Measurements from ENCODE around the gene FGGY. TPM values are rescaled to one million over a fixed set of nuclear protein-coding genes. Genes with fewer than 3 reads are reported as not detected.
A peak's percentile ranks its signal among the peaks of the same experiment; 100 is the strongest.

Gene FGGY
- total RNA-seq, 2 donors from 2014 or later, result 14.1 to 14.8 TPM

GRCh38 chr1:59672851-59673572 is 376.1 kb downstream of the FGGY start:
- H3K4me3 Mint-ChIP-seq, result no peak overlapping the region
- no peaks in the 10 kb centered on the region for H3K27me3 ChIP-seq (ENCODE audit: control insufficient read depth, insufficient read depth, low read length, poor library complexity, severe bottlenecking)
- peak; percentile 61 for DNase-seq
- H3K36me3 ChIP-seq (ENCODE audit: control insufficient read depth, insufficient read depth, low read length), result no peaks in the 10 kb centered on the region
- no peaks in the 10 kb centered on the region for H3K9me3 ChIP-seq (ENCODE audit: control insufficient read depth, low read length)
- peaks cover 12% of the 10 kb centered on the region for H3K4me1 ChIP-seq (ENCODE audit: control insufficient read depth, insufficient read depth, low read length)
- no peaks in the 10 kb centered on the region for H3K27me3 Mint-ChIP-seq (ENCODE audit: insufficient read depth)
- H3K9ac ChIP-seq (ENCODE audit: extremely low read depth, low read length, poor library complexity, severe bottlenecking), result no peak overlapping the region
- no peak for TF ChIP-seq CTCF (conservative IDR thresholded peaks at IDR 0.05)
- peaks cover 38% of the 10 kb centered on the region for H3K4me1 Mint-ChIP-seq
- 85 to 100% methylated on average over 3 to 7 of the region's 7 CpGs for WGBS, 2 experiments (ENCODE audit: insufficient coverage in 1 of 2, insufficient read length in 1 of 2)
- no peak overlapping the region for H3K27ac ChIP-seq (ENCODE audit: low read depth, low read length)
- H3K36me3 Mint-ChIP-seq (ENCODE audit: low read depth), result no peaks in the 10 kb centered on the region
- H3K27ac Mint-ChIP-seq, result no peak overlapping the region
- H3K4me3 ChIP-seq (ENCODE audit: low read length), result no peak overlapping the region
- H3K9me3 Mint-ChIP-seq, result no peaks in the 10 kb centered on the region

- no peak overlapping the region for H3K4me3 Mint-ChIP-seq
- no peaks in the 10 kb centered on the region for H3K9me3 Mint-ChIP-seq
- no peak overlapping the region for H3K27ac Mint-ChIP-seq
- H3K27ac ChIP-seq (ENCODE audit: low read depth, low read length), result no peak overlapping the region
- no peak overlapping the region for H3K4me3 ChIP-seq (ENCODE audit: low read length)
- H3K9ac ChIP-seq (ENCODE audit: extremely low read depth, low read length, poor library complexity, severe bottlenecking), result no peak overlapping the region
- DNase-seq, result peak; percentile 52
- 91 to 94% methylated on average over 6 to 16 of the region's 16 CpGs for WGBS, 2 experiments (ENCODE audit: insufficient coverage in 1 of 2, insufficient read length in 1 of 2)
- no peaks in the 10 kb centered on the region for H3K27me3 Mint-ChIP-seq (ENCODE audit: insufficient read depth)
- no peaks in the 10 kb centered on the region for H3K36me3 ChIP-seq (ENCODE audit: control insufficient read depth, insufficient read depth, low read length)
- H3K4me1 ChIP-seq (ENCODE audit: control insufficient read depth, insufficient read depth, low read length), result peaks cover 13% of the 10 kb centered on the region
- H3K36me3 Mint-ChIP-seq (ENCODE audit: low read depth), result no peaks in the 10 kb centered on the region
- no peaks in the 10 kb centered on the region for H3K27me3 ChIP-seq (ENCODE audit: control insufficient read depth, insufficient read depth, low read length, poor library complexity, severe bottlenecking)
- H3K9me3 ChIP-seq (ENCODE audit: control insufficient read depth, low read length), result no peaks in the 10 kb centered on the region
- no peak for TF ChIP-seq CTCF (conservative IDR thresholded peaks at IDR 0.05)
- H3K4me1 Mint-ChIP-seq, result peaks cover 46% of the 10 kb centered on the region
Observed at GRCh38 chr1:59673573-59674450, 376.9 kb downstream of the FGGY start.

- no peak overlapping the region for H3K27ac Mint-ChIP-seq
- H3K4me1 ChIP-seq (ENCODE audit: control insufficient read depth, insufficient read depth, low read length), result peaks cover 12% of the 10 kb centered on the region
- no peaks in the 10 kb centered on the region for H3K27me3 ChIP-seq (ENCODE audit: control insufficient read depth, insufficient read depth, low read length, poor library complexity, severe bottlenecking)
- no peaks in the 10 kb centered on the region for H3K36me3 Mint-ChIP-seq (ENCODE audit: low read depth)
- H3K9me3 Mint-ChIP-seq, result no peaks in the 10 kb centered on the region
- no peak overlapping the region for H3K4me3 ChIP-seq (ENCODE audit: low read length)
- H3K9ac ChIP-seq (ENCODE audit: extremely low read depth, low read length, poor library complexity, severe bottlenecking), result no peak overlapping the region
- WGBS, 2 experiments (ENCODE audit: insufficient coverage in 1 of 2, insufficient read length in 1 of 2), result 98 to 100% methylated on average over 1 to 2 of the region's 2 CpGs
- TF ChIP-seq CTCF (conservative IDR thresholded peaks at IDR 0.05), result no peak
- DNase-seq, result no peak
- peaks cover 48% of the 10 kb centered on the region for H3K4me1 Mint-ChIP-seq
- H3K27me3 Mint-ChIP-seq (ENCODE audit: insufficient read depth), result no peaks in the 10 kb centered on the region
- H3K4me3 Mint-ChIP-seq, result no peak overlapping the region
- no peaks in the 10 kb centered on the region for H3K36me3 ChIP-seq (ENCODE audit: control insufficient read depth, insufficient read depth, low read length)
- H3K27ac ChIP-seq (ENCODE audit: low read depth, low read length), result no peak overlapping the region
- H3K9me3 ChIP-seq (ENCODE audit: control insufficient read depth, low read length), result no peaks in the 10 kb centered on the region
Observed at GRCh38 chr1:59674595-59674994, 377.7 kb downstream of the FGGY start.

Measured in endodermal cell (in vitro differentiated cells).